ENCODE measurements around the gene DPY30.
"Not testable (repeated sequence)": the region's sequence is repeated elsewhere in the genome, so short reads cannot be mapped to it uniquely, and the experiment has no call there.

The DPY30 gene

GRCh38 chr2:32039447-32040219 lies at the start of gene DPY30:
TSS of gene DPY30 (minus strand) at chr2:32039805. CDS start at chr2:32039456, 349 bp downstream.
- Histone ChIP-seq H3K27me3 (ENCODE audit: control insufficient read depth, insufficient read depth, low read length) (no peaks in the 10 kb centered on the region), H3K36me3 (ENCODE audit: control insufficient read depth, insufficient read depth, low read length) (peaks cover 3% of the 10 kb centered on the region), H3K9me3 (ENCODE audit: control insufficient read depth, insufficient read depth, low read length) (no peaks in the 10 kb centered on the region), H3K4me3 (ENCODE audit: low read depth, low read length) (peak within 1 kb of the TSS; percentile 99), H3K4me1 (ENCODE audit: control insufficient read depth, insufficient read depth, low read length) (peaks cover 4% of the 10 kb centered on the region), H3K9ac (ENCODE audit: low read depth, low read length) (peak within 1 kb of the TSS; percentile 90)

- Histone ChIP-seq H3K4me1 (ENCODE audit: control insufficient read depth, insufficient read depth, low read length) (no peaks in the 10 kb centered on the region), H3K36me3 (ENCODE audit: control insufficient read depth, insufficient read depth, low read length) (no peaks in the 10 kb centered on the region), H3K9me3 (ENCODE audit: control insufficient read depth, insufficient read depth, low read length) (no peaks in the 10 kb centered on the region), H3K4me3 (ENCODE audit: low read depth, low read length) (no peak overlapping the region), H3K27me3 (ENCODE audit: control insufficient read depth, insufficient read depth, low read length) (no peaks in the 10 kb centered on the region), H3K9ac (ENCODE audit: low read depth, low read length) (no peak overlapping the region)
Observed at GRCh38 chr2:32074134-32074506, 34.5 kb upstream of the DPY30 start.

- H3K4me1 ChIP-seq (ENCODE audit: control insufficient read depth, insufficient read depth, low read length), result no peaks in the 10 kb centered on the region
- H3K27me3 ChIP-seq (ENCODE audit: control insufficient read depth, insufficient read depth, low read length), result no peaks in the 10 kb centered on the region
- no peak overlapping the region for H3K4me3 ChIP-seq (ENCODE audit: low read depth, low read length)
- no peak overlapping the region for H3K9ac ChIP-seq (ENCODE audit: low read depth, low read length)
- peaks cover 2% of the 10 kb centered on the region for H3K36me3 ChIP-seq (ENCODE audit: control insufficient read depth, insufficient read depth, low read length)
- no peaks in the 10 kb centered on the region for H3K9me3 ChIP-seq (ENCODE audit: control insufficient read depth, insufficient read depth, low read length)
Observed at GRCh38 chr2:32067549-32067948, 27.9 kb upstream of the DPY30 start.

GRCh38 chr2:32064713-32065112 lies 25.1 kb upstream of the DPY30 start:
- Histone ChIP-seq H3K4me3 (ENCODE audit: low read depth, low read length) (peak overlapping the region; percentile 64), H3K27me3 (ENCODE audit: control insufficient read depth, insufficient read depth, low read length) (no peaks in the 10 kb centered on the region), H3K9ac (ENCODE audit: low read depth, low read length) (no peak overlapping the region), H3K36me3 (ENCODE audit: control insufficient read depth, insufficient read depth, low read length) (peaks cover 2% of the 10 kb centered on the region), H3K4me1 (ENCODE audit: control insufficient read depth, insufficient read depth, low read length) (no peaks in the 10 kb centered on the region), H3K9me3 (ENCODE audit: control insufficient read depth, insufficient read depth, low read length) (no peaks in the 10 kb centered on the region)

- H3K4me3 ChIP-seq (ENCODE audit: low read depth, low read length), result peak overlapping the region; percentile 64
Observed at GRCh38 chr2:32064021-32064601, 24.5 kb upstream of the DPY30 start.

GRCh38 chr2:32063310-32064020 lies 23.9 kb upstream of the DPY30 start, which contains the start of gene SPAST:
TSS of gene SPAST (plus strand) at chr2:32063556. CDS start at chr2:32063832, 276 bp downstream.
- Histone ChIP-seq H3K4me3 (ENCODE audit: low read depth, low read length) (peak within 1 kb of the TSS; percentile 64), H3K9me3 (ENCODE audit: control insufficient read depth, insufficient read depth, low read length) (no peaks in the 10 kb centered on the region), H3K4me1 (ENCODE audit: control insufficient read depth, insufficient read depth, low read length) (no peaks in the 10 kb centered on the region), H3K27me3 (ENCODE audit: control insufficient read depth, insufficient read depth, low read length) (no peaks in the 10 kb centered on the region), H3K9ac (ENCODE audit: low read depth, low read length) (peak within 1 kb of the TSS; percentile 60), H3K36me3 (ENCODE audit: control insufficient read depth, insufficient read depth, low read length) (peaks cover 2% of the 10 kb centered on the region)

More at GRCh38 chr2:32064021-32064601, 24.5 kb upstream of the DPY30 start:
- H3K4me1 ChIP-seq (ENCODE audit: control insufficient read depth, insufficient read depth, low read length), result no peaks in the 10 kb centered on the region
- H3K9me3 ChIP-seq (ENCODE audit: control insufficient read depth, insufficient read depth, low read length), result no peaks in the 10 kb centered on the region
- H3K36me3 ChIP-seq (ENCODE audit: control insufficient read depth, insufficient read depth, low read length), result peaks cover 2% of the 10 kb centered on the region
- peak overlapping the region; percentile 60 for H3K9ac ChIP-seq (ENCODE audit: low read depth, low read length)
- H3K27me3 ChIP-seq (ENCODE audit: control insufficient read depth, insufficient read depth, low read length), result no peaks in the 10 kb centered on the region

GRCh38 chr2:32061973-32062861 lies 22.6 kb upstream of the DPY30 start:
- Histone ChIP-seq H3K36me3 (ENCODE audit: control insufficient read depth, insufficient read depth, low read length) (peaks cover 2% of the 10 kb centered on the region), H3K27me3 (ENCODE audit: control insufficient read depth, insufficient read depth, low read length) (no peaks in the 10 kb centered on the region), H3K4me3 (ENCODE audit: low read depth, low read length) (peak overlapping the region; percentile 64), H3K9me3 (ENCODE audit: control insufficient read depth, insufficient read depth, low read length) (no peaks in the 10 kb centered on the region), H3K4me1 (ENCODE audit: control insufficient read depth, insufficient read depth, low read length) (no peaks in the 10 kb centered on the region), H3K9ac (ENCODE audit: low read depth, low read length) (no peak overlapping the region)

- peaks cover 2% of the 10 kb centered on the region for H3K36me3 ChIP-seq (ENCODE audit: control insufficient read depth, insufficient read depth, low read length)
- no peaks in the 10 kb centered on the region for H3K4me1 ChIP-seq (ENCODE audit: control insufficient read depth, insufficient read depth, low read length)
- H3K9ac ChIP-seq (ENCODE audit: low read depth, low read length), result no peak overlapping the region
- H3K4me3 ChIP-seq (ENCODE audit: low read depth, low read length), result no peak overlapping the region
- H3K27me3 ChIP-seq (ENCODE audit: control insufficient read depth, insufficient read depth, low read length), result no peaks in the 10 kb centered on the region
- H3K9me3 ChIP-seq (ENCODE audit: control insufficient read depth, insufficient read depth, low read length), result no peaks in the 10 kb centered on the region
Observed at GRCh38 chr2:32061430-32061829, 21.8 kb upstream of the DPY30 start.

- H3K4me3 ChIP-seq (ENCODE audit: low read depth, low read length), result no peak overlapping the region
- no peaks in the 10 kb centered on the region for H3K27me3 ChIP-seq (ENCODE audit: control insufficient read depth, insufficient read depth, low read length)
- no peak overlapping the region for H3K9ac ChIP-seq (ENCODE audit: low read depth, low read length)
- no peaks in the 10 kb centered on the region for H3K9me3 ChIP-seq (ENCODE audit: control insufficient read depth, insufficient read depth, low read length)
- no peaks in the 10 kb centered on the region for H3K4me1 ChIP-seq (ENCODE audit: control insufficient read depth, insufficient read depth, low read length)
- H3K36me3 ChIP-seq (ENCODE audit: control insufficient read depth, insufficient read depth, low read length), result no peaks in the 10 kb centered on the region
Observed at GRCh38 chr2:32060266-32060665, 20.7 kb upstream of the DPY30 start.

- Histone ChIP-seq H3K27me3 (ENCODE audit: control insufficient read depth, insufficient read depth, low read length) (no peaks in the 10 kb centered on the region), H3K36me3 (ENCODE audit: control insufficient read depth, insufficient read depth, low read length) (no peaks in the 10 kb centered on the region), H3K9me3 (ENCODE audit: control insufficient read depth, insufficient read depth, low read length) (no peaks in the 10 kb centered on the region), H3K4me1 (ENCODE audit: control insufficient read depth, insufficient read depth, low read length) (no peaks in the 10 kb centered on the region), H3K4me3 (ENCODE audit: low read depth, low read length) (no peak overlapping the region), H3K9ac (ENCODE audit: low read depth, low read length) (no peak overlapping the region)
Observed at GRCh38 chr2:32058130-32058529, 18.5 kb upstream of the DPY30 start.

- H3K9me3 ChIP-seq (ENCODE audit: control insufficient read depth, insufficient read depth, low read length); H3K27me3 ChIP-seq (ENCODE audit: control insufficient read depth, insufficient read depth, low read length); H3K9ac ChIP-seq (ENCODE audit: low read depth, low read length); H3K4me3 ChIP-seq (ENCODE audit: low read depth, low read length); H3K36me3 ChIP-seq (ENCODE audit: control insufficient read depth, insufficient read depth, low read length); H3K4me1 ChIP-seq (ENCODE audit: control insufficient read depth, insufficient read depth, low read length): not testable (repeated sequence)
Observed at GRCh38 chr2:32054583-32054982, 15.0 kb upstream of the DPY30 start.
